Measurements from ENCODE around the gene GRB10.

DNA sequence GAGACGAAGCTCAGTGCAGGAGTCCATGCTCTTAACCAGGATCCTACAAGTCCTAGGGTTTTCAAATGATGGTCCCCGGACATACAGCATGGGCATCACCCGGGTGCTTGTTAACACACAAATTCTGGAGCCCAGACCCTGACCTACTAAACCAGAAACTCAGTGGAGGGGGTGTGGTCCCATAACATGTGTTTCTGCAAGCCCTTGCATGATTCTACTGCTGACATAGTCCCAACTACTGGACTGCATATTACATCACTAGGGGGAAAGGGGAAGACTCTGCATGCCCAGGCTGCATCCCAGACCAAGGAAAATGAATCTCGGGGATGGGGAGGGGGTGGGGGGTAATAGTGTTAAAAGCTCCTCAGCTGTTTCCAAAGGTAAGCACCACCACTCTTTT is 40.3 kb downstream of the GRB10 start:
- TF ChIP-seq, protein P1, sequence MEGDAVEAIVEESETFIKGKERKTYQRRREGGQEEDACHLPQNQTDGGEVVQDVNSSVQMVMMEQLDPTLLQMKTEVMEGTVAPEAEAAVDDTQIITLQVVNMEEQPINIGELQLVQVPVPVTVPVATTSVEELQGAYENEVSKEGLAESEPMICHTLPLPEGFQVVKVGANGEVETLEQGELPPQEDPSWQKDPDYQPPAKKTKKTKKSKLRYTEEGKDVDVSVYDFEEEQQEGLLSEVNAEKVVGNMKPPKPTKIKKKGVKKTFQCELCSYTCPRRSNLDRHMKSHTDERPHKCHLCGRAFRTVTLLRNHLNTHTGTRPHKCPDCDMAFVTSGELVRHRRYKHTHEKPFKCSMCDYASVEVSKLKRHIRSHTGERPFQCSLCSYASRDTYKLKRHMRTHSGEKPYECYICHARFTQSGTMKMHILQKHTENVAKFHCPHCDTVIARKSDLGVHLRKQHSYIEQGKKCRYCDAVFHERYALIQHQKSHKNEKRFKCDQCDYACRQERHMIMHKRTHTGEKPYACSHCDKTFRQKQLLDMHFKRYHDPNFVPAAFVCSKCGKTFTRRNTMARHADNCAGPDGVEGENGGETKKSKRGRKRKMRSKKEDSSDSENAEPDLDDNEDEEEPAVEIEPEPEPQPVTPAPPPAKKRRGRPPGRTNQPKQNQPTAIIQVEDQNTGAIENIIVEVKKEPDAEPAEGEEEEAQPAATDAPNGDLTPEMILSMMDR (IDR thresholded peaks at IDR 0.05) = no peak
- no peak for TF ChIP-seq POLR2AphosphoS5 (IDR thresholded peaks at IDR 0.05; ENCODE audit: insufficient read depth in 1 of 2, low read depth in 1 of 2)
